ENCODE data around the gene RHBDD2.

DNA sequence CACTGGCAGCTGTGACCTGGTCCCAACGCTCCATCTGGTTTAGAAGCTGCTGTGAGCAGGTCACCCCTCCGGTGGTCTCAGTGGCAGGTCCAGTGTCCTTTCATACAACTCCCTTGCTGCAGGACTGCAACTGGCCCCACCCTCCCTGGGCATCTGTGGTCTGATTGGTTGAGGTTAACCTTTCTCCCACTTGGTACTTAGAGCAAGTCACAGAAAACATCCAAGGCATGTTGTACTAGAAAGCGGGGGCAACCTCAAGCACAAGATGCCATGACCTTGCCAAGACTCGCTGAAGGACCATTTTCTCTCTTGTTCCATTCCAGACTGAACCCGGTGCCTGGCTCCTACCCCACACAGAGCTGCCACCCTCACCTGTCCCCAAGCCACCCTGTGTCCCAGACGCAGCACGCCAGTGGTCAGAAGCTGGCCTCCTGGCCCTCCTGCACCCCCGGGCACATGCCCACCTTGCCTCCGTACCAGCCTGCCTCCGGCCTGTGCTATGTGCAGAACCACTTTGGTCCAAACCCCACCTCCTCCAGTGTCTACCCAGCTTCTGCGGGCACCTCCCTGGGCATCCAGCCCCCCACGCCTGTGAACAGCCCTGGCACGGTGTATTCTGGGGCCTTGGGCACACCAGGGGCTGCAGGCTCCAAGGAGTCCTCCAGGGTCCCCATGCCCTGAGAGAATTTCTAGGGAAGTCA is 9.0 kb downstream of the RHBDD2 start:
- TF ChIP-seq POLR2A (IDR thresholded peaks at IDR 0.05), result no peak
- TF ChIP-seq, protein P1, sequence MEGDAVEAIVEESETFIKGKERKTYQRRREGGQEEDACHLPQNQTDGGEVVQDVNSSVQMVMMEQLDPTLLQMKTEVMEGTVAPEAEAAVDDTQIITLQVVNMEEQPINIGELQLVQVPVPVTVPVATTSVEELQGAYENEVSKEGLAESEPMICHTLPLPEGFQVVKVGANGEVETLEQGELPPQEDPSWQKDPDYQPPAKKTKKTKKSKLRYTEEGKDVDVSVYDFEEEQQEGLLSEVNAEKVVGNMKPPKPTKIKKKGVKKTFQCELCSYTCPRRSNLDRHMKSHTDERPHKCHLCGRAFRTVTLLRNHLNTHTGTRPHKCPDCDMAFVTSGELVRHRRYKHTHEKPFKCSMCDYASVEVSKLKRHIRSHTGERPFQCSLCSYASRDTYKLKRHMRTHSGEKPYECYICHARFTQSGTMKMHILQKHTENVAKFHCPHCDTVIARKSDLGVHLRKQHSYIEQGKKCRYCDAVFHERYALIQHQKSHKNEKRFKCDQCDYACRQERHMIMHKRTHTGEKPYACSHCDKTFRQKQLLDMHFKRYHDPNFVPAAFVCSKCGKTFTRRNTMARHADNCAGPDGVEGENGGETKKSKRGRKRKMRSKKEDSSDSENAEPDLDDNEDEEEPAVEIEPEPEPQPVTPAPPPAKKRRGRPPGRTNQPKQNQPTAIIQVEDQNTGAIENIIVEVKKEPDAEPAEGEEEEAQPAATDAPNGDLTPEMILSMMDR (IDR thresholded peaks at IDR 0.05), result no peak

All from right lobe of liver (tissue), 4 donors.